ENCODE data around the gene JPT2.
A peak's percentile ranks its signal among the peaks of the same experiment; 100 is the strongest.
"Not testable (repeated sequence)": the region's sequence is repeated elsewhere in the genome, so short reads cannot be mapped to it uniquely, and the experiment has no call there.

Gene JPT2

GRCh38 chr16:1678500-1679098 lies 520 bp downstream of the JPT2 start:
- no peak for DNase-seq

DNA sequence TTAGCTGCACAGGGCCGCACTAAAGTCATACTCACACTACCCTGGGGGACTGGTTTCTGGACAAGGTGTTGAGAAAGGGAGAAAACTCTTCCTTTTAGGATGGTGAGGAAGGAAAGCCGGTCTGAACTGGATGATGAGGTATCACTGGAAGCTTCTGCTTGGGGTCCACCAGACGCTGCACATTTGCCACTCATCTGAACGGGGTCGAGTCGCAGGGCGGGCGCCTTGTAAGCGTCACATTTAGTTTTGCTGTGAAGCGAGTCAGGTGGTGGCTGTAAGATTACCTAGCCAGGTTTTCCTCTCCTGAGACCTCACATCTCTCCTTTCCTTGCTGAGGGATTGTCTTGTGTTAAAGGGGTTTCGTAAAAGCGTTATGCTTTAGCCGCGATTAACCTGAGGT lies 2.3 kb downstream of the JPT2 start:
- no peak for DNase-seq

GRCh38 chr16:1681032-1681431 lies 3.0 kb downstream of the JPT2 start:
- no peak for DNase-seq

DNA sequence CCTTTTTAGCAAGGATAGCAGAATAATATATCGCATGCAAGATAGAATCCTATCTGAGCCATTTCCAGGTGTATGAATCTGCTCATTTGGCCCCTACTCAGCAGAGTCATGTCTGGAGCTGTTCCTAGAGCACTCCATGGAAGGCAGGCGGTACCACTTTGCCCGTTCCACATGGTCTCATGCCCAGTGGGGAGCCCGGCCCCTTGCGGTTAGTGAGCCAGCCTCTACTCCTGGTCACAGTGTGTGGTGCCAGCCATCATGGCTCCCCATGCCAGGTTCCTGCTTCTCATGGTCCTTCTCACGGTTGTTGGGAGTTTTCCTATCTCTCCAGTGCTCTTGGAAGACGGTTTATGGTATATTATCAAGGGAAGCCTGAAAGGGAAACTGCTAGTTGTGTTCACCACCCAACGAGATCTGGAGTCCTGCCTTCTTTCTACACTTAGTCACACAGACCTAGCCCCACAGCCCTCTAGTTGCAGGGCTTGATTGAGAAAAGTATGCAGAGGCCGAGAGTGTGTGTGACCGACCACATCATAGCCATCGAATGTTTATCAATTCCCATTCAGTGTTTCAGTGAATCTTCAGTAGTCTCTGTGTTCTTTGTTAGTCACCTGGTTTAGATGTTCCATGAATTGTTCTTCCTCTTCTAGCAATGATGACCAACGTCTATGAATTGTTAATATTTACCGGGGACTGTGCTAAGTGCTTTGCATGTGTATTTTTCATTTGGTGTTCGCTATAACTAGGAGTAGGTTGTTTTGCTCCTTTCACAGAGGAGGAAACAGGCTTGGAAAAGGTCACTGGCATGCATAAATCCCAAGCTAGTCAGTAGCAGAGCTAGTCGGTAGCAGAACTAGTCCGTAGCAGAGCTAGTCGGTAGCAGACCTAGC lies 9.6 kb downstream of the JPT2 start:
- no peak for DNase-seq

- DNase-seq = no peak
These were observed 10.9 kb downstream of the JPT2 start for GRCh38 chr16:1688807-1689560.

- no peak for DNase-seq
These were observed 11.8 kb downstream of the JPT2 start for GRCh38 chr16:1689853-1690252.

DNA sequence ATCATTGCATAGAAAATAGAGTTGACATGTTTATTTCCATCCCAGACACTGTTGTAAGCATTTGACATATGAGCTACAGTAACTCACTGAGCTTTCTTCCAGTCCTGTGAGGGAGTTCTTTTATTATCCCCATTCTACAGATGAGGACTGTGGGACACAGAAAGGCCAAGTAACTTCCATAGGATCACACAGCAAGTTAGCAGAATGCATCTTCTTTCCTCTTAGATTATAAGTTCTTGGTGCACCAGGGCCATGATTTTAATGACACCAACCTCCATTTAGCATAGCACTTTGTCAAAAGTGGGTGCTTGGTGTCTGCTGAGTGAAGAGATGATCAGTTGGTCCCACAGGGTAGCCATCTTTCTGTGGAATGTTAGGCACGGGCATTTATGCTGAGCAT lies 12.7 kb downstream of the JPT2 start:
- no peak for DNase-seq

DNA sequence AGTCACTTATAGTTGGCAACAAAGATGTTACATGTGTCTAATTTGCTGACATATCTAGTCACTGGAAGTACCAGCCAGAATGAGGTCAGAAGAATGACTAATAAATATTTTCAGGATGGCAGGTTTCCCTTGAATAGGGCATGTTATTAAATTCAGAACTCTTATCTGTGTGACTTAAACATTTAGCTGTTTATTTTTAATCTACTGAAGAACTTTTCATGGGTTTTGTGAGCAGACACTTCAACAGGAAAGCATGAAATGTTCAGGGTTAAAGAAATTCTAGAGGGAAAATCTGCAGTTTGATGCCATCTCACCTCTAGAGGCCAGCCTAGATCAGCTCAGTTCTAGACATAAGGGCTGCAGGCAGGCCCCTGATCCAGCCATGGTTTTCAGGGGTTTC lies 13.2 kb downstream of the JPT2 start:
- no peak for DNase-seq

DNA sequence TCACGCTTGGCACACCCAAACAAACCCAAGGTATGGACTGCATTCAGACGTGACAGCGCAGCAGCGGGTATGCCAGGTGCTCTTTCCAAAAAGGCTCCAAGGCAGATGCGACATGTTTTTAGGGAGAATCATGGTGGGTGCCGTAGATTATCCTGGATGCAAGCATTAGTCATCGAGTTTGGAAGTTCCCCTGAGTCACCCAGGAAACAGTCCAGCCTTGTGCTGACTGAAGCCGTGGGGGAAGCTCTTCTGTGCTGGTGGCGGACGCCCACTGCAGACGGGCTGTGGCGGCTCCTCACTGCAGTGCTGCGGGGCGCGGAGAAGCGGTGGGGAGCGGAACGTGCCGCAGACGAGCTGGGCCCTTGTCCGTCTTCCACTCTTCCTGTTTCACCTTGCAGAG lies 13.9 kb downstream of the JPT2 start:
- DNase-seq = no peak

GRCh38 chr16:1696863-1697262 lies 18.8 kb downstream of the JPT2 start:
- DNase-seq = no peak

- DNase-seq = no peak
These were observed 20.6 kb downstream of the JPT2 start for GRCh38 chr16:1698680-1699079.

DNA sequence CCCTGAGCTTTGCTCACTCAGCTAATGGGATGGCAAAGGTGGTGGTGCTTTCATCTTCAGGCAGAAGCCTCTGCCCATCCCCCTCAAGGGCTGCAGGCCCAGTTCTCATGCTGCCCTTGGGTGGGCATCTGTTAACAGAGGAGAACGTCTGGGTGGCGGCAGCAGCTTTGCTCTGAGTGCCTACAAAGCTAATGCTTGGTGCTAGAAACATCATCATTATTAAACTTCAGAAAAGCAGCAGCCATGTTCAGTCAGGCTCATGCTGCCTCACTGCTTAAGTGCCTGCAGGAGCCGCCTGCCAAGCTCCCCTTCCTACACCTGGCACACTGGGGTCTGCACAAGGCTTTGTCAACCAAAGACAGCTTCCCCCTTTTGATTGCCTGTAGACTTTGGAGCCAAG lies 22.2 kb downstream of the JPT2 start:
- DNase-seq = no peak

DNA sequence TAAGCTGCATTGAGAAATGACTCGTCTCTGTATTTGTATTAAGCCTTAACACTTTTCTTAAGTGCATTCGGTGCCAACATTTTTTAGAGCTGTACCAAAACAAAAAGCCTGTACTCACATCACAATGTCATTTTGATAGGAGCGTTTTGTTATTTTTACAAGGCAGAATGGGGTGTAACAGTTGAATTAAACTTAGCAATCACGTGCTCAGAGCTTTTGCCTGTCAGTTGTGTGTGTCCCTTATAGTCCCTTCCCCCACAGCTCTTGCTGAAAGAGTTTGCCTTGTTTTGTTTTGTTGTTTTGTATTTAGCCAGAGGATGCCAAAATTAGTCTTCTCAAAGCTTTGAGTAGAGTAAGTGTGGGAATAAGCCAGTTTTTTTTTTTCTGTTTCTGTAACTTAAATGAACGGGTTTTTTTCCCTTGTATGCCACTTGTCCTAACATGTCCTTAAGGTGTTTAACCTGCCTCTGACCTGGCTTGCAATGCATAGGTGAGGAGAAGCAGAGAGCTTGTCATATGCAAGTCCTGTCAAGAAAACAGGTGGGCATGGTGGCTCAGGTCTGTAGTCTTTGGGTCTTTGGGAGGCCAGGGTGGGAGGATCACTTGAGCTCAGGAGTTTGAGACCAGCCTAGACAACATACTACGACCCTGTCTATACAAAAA lies 23.3 kb downstream of the JPT2 start:
- DNase-seq = no peak

- DNase-seq = not testable (repeated sequence)
These were observed 27.2 kb downstream of the JPT2 start for GRCh38 chr16:1705324-1705687.

GRCh38 chr16:1705688-1706385 lies 27.8 kb downstream of the JPT2 start, which contains the start of gene MAPK8IP3:
Gene MAPK8IP3 (plus strand): TSS chr16:1706195. CDS start chr16:1706340, 145 bp downstream.
- DNase-seq = peak; percentile 93

GRCh38 chr16:1706386-1707192 lies 28.5 kb downstream of the JPT2 start:
- DNase-seq = no peak

- no peak for DNase-seq
These were observed 29.2 kb downstream of the JPT2 start for GRCh38 chr16:1707193-1707790.

- no peak for DNase-seq
These were observed 30.1 kb downstream of the JPT2 start for GRCh38 chr16:1708083-1708767.

DNA sequence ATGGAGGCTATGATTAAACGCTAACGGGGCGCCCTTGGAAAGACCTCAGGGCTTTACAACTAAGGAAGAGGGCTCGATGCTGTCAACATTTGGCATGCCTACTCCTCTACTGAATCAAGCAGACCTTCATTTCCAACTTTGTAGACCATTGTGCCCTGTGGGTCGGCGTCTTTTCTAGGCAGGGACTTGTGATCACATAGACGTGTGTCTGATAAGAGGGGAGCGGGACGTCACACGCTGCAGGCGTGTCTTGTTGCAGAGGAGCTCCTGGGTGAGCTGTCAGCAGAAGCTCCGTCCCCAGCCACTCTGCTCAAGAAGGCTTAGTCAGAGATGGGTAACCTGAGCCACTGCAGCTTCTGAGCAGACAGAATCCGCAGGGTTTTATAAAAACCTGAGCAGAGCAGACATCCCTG lies 30.7 kb downstream of the JPT2 start:
- no peak for DNase-seq

GRCh38 chr16:1709356-1709755 lies 31.3 kb downstream of the JPT2 start:
- DNase-seq = no peak

All from GOT3 (cell line).